Right atrium auricular region (tissue), 2 donors: ENCODE results near the gene DGCR6L. TPM values are rescaled to one million over a fixed set of nuclear protein-coding genes. Genes with fewer than 3 reads are reported as not detected.
"Not testable (repeated sequence)": the region's sequence is repeated elsewhere in the genome, so short reads cannot be mapped to it uniquely, and the experiment has no call there.

Experiments used
- DNase-seq: peaks from one replicate; pipeline ENCODE4 v3.0.0-alpha.2; 2019; ENCODE audit warnings: low spot score
- H3K27ac ChIP-seq, 2 donors: fragments of 200-600 bp; sonication (generic); 1 replicate in 1 of 2; 2 replicates in 1 of 2; pipeline ENCODE4 v1.5.1; 2016 to 2019
- H3K27me3 ChIP-seq, 2 donors: fragments of 200-600 bp; sonication (generic); one replicate each; pipeline versions ENCODE4 v1.5.1 to v1.6.0; 2017 to 2019
- H3K36me3 ChIP-seq: fragments of 200-600 bp; sonication (generic); one replicate; pipeline ENCODE4 v1.5.1; 2016
- H3K4me1 ChIP-seq, 2 donors: fragments of 200-600 bp; sonication (generic); one replicate each; pipeline versions ENCODE4 v1.5.1 to v1.6.0; 2017 to 2019
- H3K4me3 ChIP-seq, 2 donors: fragments of 200-600 bp; sonication (generic); 1 replicate in 1 of 2; 2 replicates in 1 of 2; pipeline ENCODE4 v1.5.1; 2017 to 2019; ENCODE audit warnings: mild to moderate bottlenecking in 1 of 2, moderate library complexity in 1 of 2
- H3K9me3 ChIP-seq, 2 donors: fragments of 200-600 bp; sonication (generic); one replicate each; pipeline ENCODE4 v1.5.1; 2019
- total RNA-seq, 2 donors: library from RNA; depleted of rRNA; stranded (reverse); fragments of >200 nt; gene quantifications; one replicate each; pipeline ENCODE4 v1.1.0, GENCODE V29; 2016
- TF ChIP-seq, protein P1 (sequence below), 2 donors: fragments of 200-600 bp; sonication (generic); IDR thresholded peaks; one replicate each; pipeline ENCODE4 v1.5.1; 2019; ENCODE audit warnings: antibody characterized with exemption in 2 of 2

Gene DGCR6L
- total RNA-seq, 2 donors from 2014 or later: 60.4 to 64.3 TPM

DNA sequence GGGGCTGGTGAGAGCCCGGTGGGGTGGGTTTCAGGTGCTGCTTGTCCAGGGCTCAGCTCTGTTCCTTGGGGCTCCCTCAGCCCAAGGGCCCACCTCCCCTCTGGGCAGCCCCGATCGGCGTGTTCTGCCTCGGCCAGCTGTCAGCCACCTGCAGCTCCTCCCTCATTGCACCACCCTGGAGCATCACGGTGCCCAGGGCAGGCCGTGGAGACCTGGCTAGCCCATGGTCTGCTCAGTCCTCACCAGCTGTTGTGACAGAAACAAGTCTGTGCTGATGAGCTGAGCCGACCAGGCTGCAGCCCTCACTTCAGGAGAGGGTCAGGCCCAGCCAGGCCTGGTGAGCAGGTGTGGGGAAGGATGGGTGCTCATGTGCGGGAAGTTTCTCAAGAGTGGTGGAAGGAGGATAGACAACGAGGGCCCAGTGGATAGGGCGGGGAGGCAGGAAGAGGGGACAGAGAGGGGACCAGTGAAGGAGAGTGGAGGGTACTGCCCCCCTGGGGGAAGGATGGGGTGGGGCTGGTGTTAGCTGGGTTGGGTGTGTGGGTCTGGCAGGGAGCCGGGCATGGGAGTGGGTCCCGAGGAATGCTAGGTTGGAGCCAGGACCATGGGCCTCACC, 35.3 kb downstream of the DGCR6L start:
- no peak for DNase-seq
- TF ChIP-seq, protein P1, sequence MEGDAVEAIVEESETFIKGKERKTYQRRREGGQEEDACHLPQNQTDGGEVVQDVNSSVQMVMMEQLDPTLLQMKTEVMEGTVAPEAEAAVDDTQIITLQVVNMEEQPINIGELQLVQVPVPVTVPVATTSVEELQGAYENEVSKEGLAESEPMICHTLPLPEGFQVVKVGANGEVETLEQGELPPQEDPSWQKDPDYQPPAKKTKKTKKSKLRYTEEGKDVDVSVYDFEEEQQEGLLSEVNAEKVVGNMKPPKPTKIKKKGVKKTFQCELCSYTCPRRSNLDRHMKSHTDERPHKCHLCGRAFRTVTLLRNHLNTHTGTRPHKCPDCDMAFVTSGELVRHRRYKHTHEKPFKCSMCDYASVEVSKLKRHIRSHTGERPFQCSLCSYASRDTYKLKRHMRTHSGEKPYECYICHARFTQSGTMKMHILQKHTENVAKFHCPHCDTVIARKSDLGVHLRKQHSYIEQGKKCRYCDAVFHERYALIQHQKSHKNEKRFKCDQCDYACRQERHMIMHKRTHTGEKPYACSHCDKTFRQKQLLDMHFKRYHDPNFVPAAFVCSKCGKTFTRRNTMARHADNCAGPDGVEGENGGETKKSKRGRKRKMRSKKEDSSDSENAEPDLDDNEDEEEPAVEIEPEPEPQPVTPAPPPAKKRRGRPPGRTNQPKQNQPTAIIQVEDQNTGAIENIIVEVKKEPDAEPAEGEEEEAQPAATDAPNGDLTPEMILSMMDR (IDR thresholded peaks at IDR 0.05): no peak
- H3K36me3 ChIP-seq: no peaks in the 10 kb centered on the region
- no peak overlapping the region for H3K27ac ChIP-seq
- H3K4me3 ChIP-seq: no peak overlapping the region
- no peaks in the 10 kb centered on the region for H3K4me1 ChIP-seq
- no peaks in the 10 kb centered on the region for H3K27me3 ChIP-seq
- H3K9me3 ChIP-seq: no peaks in the 10 kb centered on the region

DNA sequence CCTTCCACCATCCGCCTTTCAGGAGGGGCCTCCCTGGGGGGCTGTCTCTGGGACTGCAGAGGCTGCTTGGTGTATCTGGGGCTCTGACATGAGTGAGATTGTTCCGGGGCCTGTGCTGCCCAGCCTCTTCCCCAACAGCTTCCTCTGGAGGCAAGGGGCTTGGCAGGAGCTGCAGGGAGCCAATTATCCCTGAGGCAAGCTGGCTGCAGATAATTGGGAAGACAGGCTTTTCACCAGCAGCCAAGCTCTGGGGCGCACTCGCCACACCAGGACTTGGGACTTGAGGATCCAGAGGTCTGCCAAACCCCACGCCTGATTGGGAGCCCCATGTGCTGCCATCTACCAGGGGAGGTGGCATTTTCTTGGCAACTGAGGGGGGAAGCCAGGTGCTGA, 36.2 kb downstream of the DGCR6L start:
- TF ChIP-seq, protein P1 (IDR thresholded peaks at IDR 0.05): no peak
- Histone ChIP-seq H3K9me3 (no peaks in the 10 kb centered on the region), H3K36me3 (no peaks in the 10 kb centered on the region), H3K27ac (no peak overlapping the region), H3K27me3 (no peaks in the 10 kb centered on the region), H3K4me3 (no peak overlapping the region), H3K4me1 (no peaks in the 10 kb centered on the region)
- no peak for DNase-seq

DNA sequence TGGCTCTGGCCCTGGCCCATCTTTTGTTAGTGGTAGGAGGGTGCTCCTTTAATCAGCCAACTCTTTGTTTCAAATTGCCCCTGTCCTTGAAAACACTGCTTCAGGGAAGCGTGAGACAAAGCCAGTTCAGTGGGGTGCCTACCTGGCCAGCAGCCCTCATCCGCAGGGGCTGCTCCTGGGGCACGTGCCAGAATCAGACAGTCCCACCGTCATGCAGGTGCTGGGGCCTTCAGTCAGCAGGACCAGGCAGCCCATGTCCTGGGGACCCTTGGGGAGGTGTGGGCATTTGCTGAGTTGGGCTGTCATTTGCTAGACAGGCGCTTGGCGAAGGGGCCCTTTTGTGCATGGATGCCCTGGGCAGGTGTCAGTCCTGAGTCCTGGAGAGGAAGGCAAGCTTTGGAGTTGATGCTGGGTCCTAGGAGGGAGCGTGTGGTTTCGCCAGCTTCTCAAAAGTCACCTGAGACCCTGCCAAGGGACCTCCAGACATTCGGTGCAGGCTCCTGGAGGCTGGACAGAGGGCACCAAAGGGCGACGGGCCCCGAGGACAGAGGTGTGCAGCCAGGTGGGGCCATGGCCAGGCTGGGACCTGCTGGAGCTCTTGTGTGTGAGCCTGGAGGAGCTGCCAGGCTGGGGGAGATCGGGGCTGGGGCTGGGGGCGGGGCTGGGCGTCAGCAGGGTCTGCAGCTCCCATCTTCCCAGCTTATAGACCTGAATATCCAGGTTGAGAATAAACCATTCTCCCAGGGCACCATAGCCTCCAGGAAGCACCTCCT, 36.8 kb downstream of the DGCR6L start:
- Histone ChIP-seq H3K27me3 (no peaks in the 10 kb centered on the region), H3K4me3 (no peak overlapping the region), H3K36me3 (no peaks in the 10 kb centered on the region), H3K27ac (no peak overlapping the region), H3K4me1 (no peaks in the 10 kb centered on the region), H3K9me3 (no peaks in the 10 kb centered on the region)
- DNase-seq: no peak
- TF ChIP-seq, protein P1 (IDR thresholded peaks at IDR 0.05): no peak

DNA sequence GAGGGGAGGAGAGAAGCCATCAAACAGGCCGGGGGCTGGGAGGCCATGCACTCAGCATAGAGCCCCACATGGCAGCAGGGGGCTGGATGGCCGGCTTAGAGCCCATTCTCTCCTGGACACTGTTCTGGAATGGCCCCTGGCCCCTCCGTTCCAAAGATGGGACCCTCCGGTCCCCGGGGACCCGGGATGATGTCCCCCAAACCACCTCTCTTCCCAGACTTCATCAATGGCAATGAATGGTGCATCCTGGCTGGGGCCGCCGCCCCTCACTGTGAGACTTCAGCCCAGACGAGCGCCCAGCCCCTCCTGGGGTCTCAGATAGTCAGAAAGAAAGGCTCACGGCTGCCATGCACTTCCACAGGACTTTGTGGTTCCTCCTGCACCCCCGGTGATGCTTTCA, 38.0 kb downstream of the DGCR6L start:
- Histone ChIP-seq H3K9me3 (no peaks in the 10 kb centered on the region), H3K27ac (no peak overlapping the region), H3K36me3 (no peaks in the 10 kb centered on the region), H3K4me3 (no peak overlapping the region), H3K4me1 (no peaks in the 10 kb centered on the region), H3K27me3 (no peaks in the 10 kb centered on the region)
- TF ChIP-seq, protein P1 (IDR thresholded peaks at IDR 0.05): no peak
- DNase-seq: no peak

DNA sequence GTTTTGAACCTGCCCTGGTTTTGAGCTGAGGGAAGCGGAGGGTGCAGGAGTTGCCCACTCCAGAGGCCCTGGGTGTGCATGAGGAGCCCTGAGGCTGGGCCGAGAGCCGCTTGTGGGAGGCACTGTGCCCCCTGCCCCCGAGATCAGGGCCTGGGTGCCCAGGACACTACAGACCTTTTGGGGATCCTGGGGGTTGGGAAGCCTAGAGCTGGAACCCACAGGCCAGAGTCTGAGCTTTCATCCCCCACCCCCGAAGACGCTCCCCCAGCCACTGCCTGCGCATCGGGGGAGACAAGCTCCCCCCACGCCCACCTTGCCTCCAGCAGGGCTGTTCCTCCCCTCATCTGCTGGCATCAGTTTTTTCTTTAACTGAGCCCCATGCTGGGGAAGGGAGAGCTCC, 38.4 kb downstream of the DGCR6L start:
- not testable (repeated sequence) for H3K36me3 ChIP-seq, H3K9me3 ChIP-seq

DNA sequence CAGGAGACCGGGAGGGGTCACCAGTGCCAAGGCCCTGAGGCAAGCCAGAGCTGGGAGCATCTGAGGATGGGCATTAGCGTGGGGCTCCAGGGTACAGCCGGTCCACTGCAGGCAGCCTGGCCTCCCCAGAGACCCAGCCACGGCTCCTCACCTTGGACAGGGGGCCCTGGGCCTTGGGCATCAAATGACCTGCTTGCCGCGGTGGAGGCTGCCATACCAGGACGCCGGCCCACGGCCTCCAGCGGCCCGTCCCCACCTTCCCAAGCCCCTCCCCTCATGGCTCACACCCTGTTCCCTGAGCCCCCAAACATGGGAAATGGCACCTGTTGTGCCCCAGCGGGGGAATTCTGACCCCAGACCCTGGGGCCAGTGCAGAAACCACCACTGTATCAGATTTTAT, 39.0 kb downstream of the DGCR6L start:
- Histone ChIP-seq H3K9me3 (no peaks in the 10 kb centered on the region), H3K4me1 (no peaks in the 10 kb centered on the region), H3K36me3 (no peaks in the 10 kb centered on the region), H3K27ac (no peak overlapping the region), H3K27me3 (no peaks in the 10 kb centered on the region), H3K4me3 (no peak overlapping the region)
- TF ChIP-seq, protein P1 (IDR thresholded peaks at IDR 0.05): no peak
- no peak for DNase-seq

More for the DNA sequence above, 38.4 kb downstream of the DGCR6L start:
- H3K27ac ChIP-seq, H3K4me3 ChIP-seq, H3K27me3 ChIP-seq, DNase-seq, H3K4me1 ChIP-seq: not testable (repeated sequence)

DNA sequence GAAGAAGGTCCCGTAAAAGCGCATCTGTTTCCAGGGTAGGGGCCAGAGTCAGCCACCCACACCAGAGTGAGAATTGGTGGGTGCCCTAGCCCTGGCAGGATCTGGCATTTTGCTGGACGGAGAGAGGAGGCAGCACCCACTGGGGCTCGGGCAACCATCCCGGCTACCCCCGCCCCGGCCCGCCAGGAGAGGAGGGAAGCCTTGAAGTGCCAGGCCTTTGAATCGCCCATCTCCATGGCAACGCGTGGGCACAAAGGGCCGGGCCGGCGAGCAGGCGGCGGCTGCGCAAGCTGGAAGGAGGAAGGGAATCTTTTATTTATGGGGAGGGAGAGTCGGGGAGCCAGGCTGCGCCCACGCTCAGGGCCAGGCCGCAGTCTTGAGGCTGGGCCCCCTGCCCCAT, 39.7 kb downstream of the DGCR6L start:
- H3K36me3 ChIP-seq, H3K27ac ChIP-seq, H3K27me3 ChIP-seq, H3K9me3 ChIP-seq, DNase-seq, H3K4me3 ChIP-seq, H3K4me1 ChIP-seq: not testable (repeated sequence)
